Fibroblast of skin of left biceps (primary cell): Measurements from ENCODE around the gene SGIP1.

Source experiments
- DNase-seq, 2 experiments: peaks; one replicate each; pipeline ENCODE4 v3.0.0-alpha.2; 2013; ENCODE audit warnings: low read depth in 2 of 2

Gene SGIP1

DNA sequence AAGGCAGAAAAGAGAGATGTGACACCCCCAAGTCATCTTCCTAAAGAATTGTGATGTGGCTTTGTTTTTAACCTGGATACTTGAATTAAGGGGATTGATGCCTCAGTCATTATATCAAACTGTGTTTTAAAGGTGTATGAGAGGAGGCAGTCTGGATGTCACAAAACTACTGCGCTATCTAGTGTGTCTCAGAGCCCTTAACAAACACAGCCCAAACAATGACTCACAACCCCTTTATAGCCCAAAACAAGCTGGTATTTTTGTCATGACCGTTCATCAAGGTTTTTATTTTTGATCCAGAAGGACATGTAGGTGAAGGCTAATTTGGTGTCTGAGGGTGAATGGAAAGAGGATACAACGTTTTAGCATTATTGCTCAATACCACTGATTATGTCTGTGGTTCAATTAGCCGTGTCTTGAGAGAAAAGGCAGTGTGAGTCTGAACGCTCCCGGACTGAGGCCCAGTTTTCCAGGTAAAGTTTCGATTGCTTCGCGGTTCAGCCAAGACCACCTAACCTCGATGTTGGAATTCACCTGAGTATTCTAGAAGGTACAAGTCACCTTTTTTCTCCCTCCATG is 71.6 kb downstream of the SGIP1 start:
- DNase-seq = no peak

DNA sequence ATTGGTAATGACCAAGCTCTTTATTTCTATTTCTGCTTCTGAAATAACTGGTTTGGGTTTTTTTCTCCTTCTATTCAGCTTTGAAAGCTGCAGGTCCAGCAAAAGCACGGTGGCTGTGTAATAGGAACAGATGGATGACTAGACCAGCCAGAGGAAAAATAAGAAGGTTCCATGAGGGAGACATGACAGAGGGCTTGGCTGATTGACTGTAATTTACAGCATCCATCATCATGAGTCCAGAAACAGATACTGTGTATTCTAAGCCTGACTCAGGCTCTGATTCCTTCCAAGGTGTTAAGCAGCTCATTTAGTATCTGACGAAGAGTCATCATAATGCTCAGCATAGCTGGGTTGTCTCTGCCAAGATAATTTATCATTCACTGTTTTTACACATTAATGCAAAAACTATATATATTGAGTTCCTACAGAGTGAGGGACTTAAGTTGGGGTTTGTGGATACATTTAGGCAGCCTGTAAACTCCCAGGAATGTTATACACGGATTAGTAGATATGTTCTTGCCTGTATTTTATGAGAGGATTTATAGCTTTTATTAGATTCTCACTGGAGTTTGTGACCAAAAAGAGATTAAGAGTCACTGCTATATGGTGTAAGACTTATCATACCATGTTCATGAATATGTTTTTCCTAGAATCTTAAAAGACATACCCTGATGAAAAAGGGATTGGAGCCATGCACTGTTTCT is 72.6 kb downstream of the SGIP1 start:
- DNase-seq = no peak

DNA sequence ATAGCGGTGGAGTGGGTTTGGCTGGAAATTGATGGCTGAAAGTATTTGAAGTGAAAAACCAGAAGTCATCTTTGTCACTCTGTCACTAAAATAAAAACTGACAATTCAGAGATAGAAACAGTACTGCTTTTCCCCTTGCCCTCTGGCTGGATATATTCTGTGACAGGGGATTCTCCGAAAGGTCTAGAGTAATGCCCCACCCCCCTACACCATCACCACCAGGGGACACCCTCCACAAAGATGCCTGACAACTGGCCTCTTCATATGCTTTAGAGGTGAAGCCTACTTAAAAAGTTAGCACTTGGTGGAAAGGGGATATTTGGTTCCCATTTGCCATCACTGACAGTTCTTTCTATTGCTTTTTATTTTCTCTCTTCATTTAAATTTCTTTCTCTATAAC is 73.5 kb downstream of the SGIP1 start:
- DNase-seq = no peak

DNA sequence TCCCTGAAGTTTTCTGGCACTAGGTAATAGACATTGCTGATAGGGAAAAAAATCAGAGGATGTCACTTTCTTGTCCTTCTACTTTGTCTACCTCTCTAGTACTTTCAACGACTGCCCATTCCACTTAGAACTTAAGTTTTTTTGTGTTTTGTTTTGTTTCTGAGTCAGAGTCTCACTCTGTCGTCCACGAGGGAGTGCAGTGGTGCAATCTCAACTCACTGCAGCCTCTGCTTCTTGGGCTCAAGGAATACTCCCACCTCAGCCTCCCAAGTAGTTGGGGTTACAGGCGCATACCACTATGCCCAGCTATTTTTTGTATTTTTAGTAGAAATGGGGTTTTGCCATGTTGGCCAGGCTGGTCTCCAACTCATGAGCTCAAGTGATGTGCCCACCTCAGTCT is 79.2 kb downstream of the SGIP1 start:
- DNase-seq = no peak

DNA sequence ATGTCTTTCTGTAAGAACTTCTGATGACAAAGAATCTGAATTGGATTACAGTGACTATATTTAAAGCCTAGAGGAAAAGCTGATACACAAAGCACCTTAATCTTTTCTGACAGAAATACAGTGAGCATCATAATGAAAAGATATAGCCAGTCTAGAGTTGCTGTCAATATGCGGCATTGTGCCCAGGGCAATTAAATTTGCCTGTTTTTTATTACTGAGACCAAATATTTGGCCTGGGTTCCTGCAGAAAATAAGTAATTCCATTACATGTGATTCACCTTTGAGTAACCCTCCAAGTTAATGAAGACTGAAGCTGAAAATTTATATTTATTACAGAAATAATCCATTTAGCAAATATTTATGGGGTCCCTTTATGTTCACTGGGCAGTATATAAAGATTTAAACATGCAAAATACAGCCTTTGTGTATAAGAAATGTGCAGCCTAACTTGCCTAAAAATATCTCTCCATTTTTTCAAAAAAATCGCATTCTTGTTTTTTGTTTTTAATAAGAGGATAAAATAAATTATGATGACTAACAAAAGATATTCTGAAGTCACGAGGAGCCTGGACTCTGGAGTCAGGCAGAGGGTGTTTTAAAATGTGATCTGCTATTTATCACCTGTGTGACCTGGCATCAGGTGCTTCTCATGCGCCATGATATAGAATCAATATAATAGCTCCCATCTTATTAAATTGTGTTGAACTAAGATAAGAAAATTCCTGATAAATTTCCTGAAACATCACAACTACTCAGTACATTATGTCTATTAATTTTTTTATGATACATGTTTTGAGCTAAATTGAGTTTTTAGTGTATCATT is 83.6 kb downstream of the SGIP1 start:
- no peak for DNase-seq

DNA sequence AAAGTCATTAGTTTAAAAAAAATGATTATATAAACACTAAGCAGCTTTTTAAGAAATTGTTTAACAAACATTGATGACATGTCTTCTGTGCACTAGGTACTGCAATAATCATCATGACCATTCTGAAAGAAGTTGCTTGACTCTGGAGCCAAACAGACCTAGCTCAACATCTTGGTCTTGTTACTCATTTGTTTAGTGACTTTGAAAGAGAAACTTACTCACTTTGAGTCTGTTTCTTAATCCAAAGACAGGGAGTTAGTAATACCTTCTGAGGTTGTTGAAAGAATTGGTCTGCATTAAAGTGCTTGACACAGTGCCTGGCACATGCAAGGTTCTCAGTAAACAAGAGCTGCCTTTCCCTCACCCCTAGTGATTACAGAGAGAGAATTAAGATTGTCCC is 84.4 kb downstream of the SGIP1 start:
- DNase-seq = no peak

DNA sequence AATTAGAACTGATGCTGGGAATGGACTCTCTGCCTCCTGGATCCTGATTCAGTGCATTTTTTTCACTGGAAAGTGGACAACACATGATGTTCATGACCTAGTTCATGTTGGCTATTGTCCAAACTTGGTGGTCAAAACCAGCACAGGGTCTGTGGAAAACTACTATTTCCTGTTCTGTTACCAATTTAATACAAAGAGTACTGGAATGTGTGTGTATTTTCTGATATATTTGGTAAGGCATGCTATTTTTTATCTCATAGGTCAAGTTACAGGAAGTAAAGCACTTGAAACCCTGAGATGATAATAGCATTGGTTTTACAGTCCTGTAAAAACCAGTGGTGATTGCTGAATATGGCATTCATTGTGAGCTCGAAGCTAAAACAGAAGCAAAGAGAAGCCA is 89.9 kb downstream of the SGIP1 start:
- peak; percentile 44 to 50 for DNase-seq

DNA sequence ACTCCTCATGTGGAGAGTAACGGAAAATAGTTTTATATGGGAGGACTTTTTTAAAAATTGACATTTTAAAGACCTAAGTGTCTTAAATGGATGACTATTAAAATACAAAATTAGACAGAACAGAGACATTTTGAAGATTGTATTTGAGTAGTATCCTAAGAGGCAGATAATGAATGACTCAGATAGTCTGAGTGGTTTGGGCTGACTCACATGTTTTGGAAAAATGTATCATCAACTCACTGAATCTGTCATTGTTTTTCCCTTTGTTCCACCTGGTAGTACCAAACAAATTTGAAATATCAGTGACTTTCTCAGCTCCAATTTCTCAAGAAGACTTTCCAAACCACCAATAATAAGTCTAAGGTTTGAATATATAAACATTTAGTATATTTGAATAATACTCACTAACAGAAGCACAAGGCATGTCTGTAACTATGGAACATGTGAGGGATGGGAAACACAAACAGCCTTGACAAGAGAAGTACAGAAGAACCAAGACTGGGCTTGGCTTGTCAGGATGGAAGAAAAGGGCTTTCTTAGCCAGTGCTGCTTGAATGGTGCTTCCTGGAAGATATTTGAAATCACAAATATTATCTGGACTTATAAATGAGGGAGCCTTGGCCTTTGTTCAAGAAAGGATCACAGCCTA is 90.6 kb downstream of the SGIP1 start:
- DNase-seq = no peak

DNA sequence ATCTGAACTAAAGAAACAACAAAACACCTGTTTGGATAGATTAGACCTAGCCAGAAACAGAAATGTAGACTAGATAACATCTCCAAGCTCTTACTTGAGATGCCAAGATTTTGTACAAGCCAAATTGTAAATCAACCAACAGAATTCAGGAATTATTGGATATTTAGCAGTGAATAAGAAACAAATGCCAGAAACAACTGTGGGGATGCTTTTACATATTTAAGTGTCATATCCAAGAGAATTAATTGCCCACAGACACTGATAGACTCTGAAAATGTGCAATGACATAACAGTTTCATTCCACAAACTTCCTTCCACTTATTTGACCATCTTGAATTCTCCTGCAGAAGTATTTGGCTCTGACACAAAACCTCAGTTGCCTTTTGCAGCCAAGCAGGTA is 92.3 kb downstream of the SGIP1 start:
- DNase-seq = peak in 1 of 2 experiments; percentile 28

DNA sequence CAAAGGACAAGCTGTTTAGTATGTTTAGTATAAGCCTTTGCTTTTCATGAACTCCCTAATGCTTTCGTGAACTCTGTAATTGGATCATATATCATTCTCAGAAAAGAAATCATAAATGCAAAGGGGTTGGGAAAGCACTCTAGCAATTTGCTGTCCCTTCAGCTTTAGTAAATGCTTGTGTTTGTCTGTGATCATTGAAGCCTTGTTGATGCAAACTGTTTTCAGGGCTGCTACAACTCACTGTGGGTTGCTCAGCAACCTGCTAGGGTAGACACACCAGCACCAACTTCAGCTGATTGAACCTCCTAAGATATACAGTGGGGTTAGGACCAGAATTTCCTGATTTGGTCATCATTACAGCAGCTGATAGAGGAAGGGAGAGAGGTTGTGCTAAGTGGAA is 95.0 kb downstream of the SGIP1 start:
- no peak for DNase-seq

DNA sequence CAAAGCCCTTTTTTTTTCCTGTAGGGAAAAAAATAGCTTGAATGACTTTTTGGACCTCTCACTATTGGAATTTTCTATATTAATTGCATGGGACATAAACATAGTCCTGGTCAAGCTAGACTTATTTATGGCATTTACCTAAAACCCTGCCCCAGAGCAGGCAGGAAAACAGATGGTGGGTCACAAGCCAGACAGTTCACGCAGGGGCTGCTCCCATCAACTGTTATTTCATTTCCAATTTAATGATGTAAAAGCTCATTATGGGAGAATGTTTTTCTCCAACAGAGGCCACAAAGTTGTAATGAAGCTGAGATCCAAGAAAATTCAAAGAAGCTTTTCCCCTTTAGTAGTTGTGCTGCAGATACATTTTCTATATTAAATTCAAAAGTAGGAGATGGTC is 99.2 kb downstream of the SGIP1 start:
- DNase-seq = no peak

DNA sequence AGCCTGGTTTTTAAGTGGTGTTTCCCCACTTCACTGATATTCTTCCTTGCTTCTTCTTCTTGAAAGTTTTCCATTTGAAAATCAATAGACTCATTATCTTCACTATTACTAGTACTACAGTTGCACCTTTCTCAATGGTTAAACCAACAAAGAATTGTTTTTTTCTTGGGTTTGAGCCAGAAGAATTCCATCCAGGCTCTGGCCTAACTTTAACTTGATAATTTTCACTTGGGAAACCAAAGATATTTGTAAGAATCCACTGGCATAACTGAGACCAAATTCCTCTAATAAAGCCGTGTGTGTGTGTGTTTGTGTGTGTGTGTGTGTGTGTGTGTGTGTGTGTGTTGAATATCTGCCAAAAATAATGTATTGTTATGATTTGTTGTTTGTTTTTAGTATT is 103.2 kb downstream of the SGIP1 start:
- DNase-seq = no peak

DNA sequence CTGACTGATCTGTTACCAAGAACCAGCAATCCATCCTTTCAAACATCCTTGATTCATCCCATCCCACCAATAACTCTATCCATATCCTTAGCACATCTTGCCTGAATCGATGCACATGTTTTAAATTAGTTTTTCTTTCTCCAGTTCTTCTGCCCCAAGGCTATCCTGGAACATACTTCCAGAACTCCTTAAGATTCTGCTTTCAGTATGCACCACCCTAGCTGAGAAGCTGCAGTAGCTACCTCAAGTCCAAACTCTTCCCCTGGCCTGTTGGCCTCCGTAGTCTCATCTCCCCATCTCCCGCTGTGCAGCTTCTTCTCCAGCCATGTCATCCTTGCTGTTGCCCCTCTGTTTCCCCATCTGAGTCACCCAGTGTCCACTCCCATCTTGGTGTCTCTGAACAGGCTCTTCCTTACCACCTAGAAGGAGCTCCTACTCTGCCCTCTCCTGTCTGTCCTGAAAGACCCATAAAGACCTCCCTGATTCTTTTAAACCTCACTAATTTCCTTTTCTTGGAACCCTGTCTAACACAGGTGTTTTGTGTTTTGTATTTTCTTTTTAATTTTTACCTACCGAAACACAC is 108.0 kb downstream of the SGIP1 start:
- no peak for DNase-seq

DNA sequence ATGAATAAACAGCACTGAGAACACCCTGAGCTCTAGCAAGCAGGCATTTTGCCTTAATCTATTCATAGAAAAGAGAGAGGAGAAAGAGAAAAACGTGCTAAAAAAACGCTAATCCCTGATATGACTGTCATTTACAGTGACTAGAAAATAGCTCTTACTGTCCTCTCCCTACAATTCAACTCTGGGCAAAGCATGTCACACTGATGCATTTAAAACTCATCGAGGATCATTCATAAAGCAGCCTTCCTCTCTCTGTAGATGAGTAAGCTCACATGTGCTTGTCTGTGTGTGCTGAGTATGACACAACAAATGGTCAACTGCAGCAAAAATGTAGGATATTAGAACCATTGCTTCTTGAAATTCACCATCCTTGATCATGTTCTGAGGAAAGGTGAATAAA is 109.0 kb downstream of the SGIP1 start:
- DNase-seq = no peak

DNA sequence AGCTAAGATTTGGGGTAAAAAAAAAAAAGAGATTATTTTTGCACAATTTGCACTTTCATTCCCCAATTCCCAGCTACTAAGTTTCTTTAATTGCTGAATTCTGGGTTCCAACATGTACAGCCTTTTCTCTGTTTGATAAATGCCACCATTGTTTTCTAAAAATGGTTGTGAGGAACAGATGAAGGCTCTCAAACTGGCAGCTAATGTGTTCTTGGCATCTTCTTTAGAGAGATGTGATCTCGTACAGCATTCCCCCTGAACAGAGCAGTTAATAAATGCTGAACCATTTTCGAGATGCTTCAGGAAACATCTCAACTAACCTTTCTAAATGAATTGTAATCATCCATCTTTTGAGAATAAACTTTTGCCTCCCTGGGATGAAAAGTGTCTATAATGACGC is 110.4 kb downstream of the SGIP1 start:
- no peak for DNase-seq

DNA sequence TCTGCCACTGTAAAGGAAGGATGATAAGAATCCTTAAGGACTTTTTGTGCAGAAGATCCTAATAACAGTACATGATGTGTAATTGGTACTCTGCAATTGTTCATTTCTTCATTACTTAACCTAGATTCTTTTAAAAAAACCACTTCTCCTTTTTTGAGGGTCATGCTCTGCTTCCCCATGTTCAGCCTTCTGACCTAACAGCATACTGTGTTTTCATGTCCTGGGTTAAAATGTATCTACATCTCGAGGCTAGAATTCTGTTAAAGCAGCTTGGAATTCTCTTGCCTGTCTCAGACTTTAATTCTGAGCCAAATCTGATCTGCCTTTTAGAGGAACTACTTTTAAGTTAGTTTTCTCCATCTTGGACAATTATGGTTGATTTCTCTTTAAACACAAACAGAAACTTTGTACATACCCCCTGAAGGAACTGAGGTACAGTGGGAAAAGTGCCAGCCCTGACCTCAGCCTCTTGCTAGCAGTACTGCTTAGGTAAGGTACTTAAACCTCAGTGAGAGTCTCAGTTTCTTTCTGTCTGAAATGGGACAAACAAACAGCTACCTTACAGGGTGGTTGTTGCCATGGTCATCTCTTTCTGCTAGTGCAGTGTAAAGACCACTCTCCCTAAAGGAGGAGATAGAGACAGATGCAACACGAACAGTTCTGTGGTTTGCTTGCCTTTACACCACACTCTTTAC is 115.1 kb downstream of the SGIP1 start:
- no peak for DNase-seq

DNA sequence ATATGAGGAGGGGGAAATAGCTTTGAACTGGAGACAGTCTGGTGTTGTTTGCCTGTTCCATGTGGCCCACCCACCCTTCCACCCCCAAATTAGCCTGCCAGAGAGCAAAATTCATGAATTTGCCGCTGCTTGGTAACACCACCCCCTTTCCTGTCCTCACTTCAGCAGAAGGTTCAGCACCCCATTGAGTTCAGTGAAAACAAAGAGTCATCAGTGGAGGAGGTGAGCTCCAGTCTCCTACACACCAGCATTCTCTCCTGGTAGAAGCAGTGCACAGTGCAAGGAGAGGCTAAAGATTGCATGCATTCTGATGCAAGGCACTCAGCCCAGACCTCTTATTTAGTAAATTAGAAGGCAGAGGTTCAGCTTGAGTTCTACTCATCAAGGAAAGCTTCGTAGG is 118.6 kb downstream of the SGIP1 start:
- DNase-seq = no peak

DNA sequence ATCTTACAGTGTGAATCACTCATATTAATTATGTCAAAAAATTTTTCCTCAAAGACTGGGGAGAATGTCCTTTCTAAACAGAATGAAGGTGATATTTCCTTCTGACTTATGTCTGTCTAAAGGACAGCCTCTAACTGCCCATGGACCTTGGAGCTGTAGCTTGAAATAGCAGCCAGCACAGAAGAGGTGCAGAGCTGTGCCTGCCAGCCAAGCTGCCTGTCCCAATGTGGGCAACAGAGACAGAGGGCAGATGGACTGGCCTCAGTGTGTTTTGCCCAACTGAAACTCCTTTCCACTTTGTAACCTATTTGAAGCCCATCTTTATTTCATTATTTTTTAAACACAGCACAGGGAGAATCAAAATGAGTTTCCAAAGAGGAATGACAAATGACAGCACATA is 120.7 kb downstream of the SGIP1 start:
- no peak for DNase-seq

DNA sequence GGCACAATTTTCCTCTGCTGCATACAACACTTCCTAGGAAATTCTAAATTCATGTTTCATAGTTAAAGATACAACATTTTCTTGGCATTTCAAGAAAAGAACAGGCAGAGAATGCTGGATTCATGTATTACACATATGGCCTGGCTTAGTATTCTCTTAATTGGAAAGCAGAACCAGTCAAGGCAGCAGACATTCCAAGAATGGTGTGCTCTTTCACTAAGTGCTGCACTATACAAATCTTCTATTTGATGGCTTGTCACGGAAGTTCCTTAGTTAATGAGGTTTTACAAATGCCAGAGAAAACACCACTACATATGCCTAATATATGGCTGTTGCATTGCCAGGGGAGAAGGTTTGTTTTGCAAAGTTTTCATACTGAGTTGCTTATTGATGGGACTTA is 137.5 kb downstream of the SGIP1 start:
- DNase-seq = no peak

DNA sequence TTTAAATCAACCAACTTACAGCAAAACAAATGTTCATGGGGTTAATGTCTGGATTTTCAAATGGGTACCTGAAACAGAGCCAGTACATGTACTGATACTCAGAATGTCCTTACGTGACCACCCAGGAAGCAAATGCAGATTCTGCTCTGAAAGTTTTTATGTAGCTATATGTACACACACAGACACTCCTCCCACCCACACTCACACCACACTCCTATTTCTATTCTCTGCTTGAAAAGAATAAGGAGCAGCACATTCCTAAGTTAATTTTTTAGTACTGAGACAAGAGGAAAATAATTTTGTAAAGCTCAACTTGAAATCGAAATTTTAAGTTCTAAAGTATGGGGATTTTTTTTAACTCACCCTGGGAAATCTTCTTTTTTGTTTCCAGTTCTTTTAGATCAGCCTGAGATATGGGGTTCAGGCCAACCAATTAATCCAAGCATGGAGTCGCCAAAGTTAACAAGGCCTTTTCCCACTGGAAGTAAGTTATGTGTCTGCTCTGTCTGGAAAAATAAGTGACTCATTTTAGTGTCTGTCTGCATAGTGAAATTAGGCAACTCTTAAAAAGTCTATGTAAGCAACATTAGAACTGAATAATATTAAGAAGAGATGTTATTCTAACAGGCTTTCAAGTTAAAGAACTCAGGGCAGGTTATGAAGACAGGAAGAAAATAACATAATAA is 142.8 kb downstream of the SGIP1 start:
- peak; percentile 81 to 85 for DNase-seq

DNA sequence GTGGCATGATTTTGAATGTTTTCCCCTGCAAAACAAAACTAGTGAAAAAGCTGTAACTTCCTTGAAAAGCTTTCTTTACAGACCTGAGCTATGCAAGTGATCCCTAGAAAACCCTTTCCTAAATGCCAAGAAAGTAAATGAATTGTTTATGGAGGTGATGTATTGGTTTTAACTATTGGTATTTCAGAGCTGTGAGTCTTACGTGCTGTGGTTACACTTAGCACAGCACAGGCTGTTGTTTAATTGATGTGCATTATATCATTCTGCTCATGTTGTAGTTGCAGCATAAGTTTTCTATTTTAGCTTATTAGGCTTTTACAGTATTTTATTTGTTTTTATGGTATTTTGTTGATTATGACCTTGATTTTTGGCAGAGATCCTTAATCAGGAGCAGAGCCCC is 144.2 kb downstream of the SGIP1 start:
- DNase-seq = no peak
